WTC11 (cell line): ENCODE data around the gene SERPINB8.

Source experiments
- AFF4 ChIP-seq: sonication (generic); formaldehyde crosslinking; IDR thresholded peaks from 2 replicates; pipeline ENCODE4 v1.8.1; 2023; ENCODE audit warnings: mild to moderate bottlenecking, missing genetic modification reagents, borderline replicate concordance
- CREB1 ChIP-seq: sonication (generic); formaldehyde crosslinking; IDR thresholded peaks from 2 replicates; pipeline ENCODE4 v1.8.0; 2023; ENCODE audit warnings: mild to moderate bottlenecking, missing genetic modification reagents
- CTCF ChIP-seq: fragments of 200-600 bp; IDR thresholded peaks from 2 replicates; pipeline ENCODE4 v1.8.0; 2022; ENCODE audit warnings: antibody characterized with exemption
- ESRRA ChIP-seq: sonication (generic); formaldehyde crosslinking; IDR thresholded peaks from 2 replicates; pipeline ENCODE4 v1.8.1; 2022; ENCODE audit warnings: mild to moderate bottlenecking, missing genetic modification reagents, borderline replicate concordance
- GABPB1 ChIP-seq: sonication (generic); formaldehyde crosslinking; IDR thresholded peaks from 2 replicates; pipeline ENCODE4 v1.8.1; 2023; ENCODE audit warnings: mild to moderate bottlenecking, missing genetic modification reagents
- HMGXB4 ChIP-seq: sonication (generic); formaldehyde crosslinking; IDR thresholded peaks from 2 replicates; pipeline ENCODE4 v1.8.1; 2023; ENCODE audit warnings: mild to moderate bottlenecking, moderate library complexity, missing genetic modification reagents
- JUN ChIP-seq: sonication (generic); formaldehyde crosslinking; IDR thresholded peaks from 2 replicates; pipeline ENCODE4 v1.8.0; 2023; ENCODE audit warnings: mild to moderate bottlenecking, missing genetic modification reagents
- MAX ChIP-seq: sonication (generic); formaldehyde crosslinking; IDR thresholded peaks from 2 replicates; pipeline ENCODE4 v1.8.0; 2022; ENCODE audit warnings: mild to moderate bottlenecking, missing genetic modification reagents
- NR1H2 ChIP-seq: sonication (generic); formaldehyde crosslinking; IDR thresholded peaks from 2 replicates; pipeline ENCODE4 v1.9.0; 2021; ENCODE audit warnings: mild to moderate bottlenecking, moderate library complexity, missing genetic modification reagents
- TF ChIP-seq, protein P1 (sequence below): sonication (generic); formaldehyde crosslinking; IDR thresholded peaks from 2 replicates; pipeline ENCODE4 v1.8.0; 2023; ENCODE audit warnings: mild to moderate bottlenecking, missing genetic modification reagents
- TF ChIP-seq, protein P2 (sequence below): sonication (generic); formaldehyde crosslinking; conservative IDR thresholded peaks from 2 replicates; pipeline ENCODE4 v1.8.1; 2022; ENCODE audit warnings: mild to moderate bottlenecking, missing genetic modification reagents
- TF ChIP-seq, protein P3 (sequence below): sonication (generic); formaldehyde crosslinking; IDR thresholded peaks from 2 replicates; pipeline ENCODE4 v1.8.1; 2022; ENCODE audit warnings: low read depth, mild to moderate bottlenecking, moderate library complexity, missing genetic modification reagents, borderline replicate concordance

- TF ChIP-seq CREB1 (CRISPR knock-in tag) (no peak), CTCF (no peak), ESRRA (CRISPR knock-in tag) (no peak), MAX (CRISPR knock-in tag) (no peak), AFF4 (CRISPR knock-in tag) (no peak), JUN (no peak), NR1H2 (CRISPR knock-in tag) (no peak), HMGXB4 (CRISPR knock-in tag) (no peak), GABPB1 (no peak)
- TF ChIP-seq, protein P1, sequence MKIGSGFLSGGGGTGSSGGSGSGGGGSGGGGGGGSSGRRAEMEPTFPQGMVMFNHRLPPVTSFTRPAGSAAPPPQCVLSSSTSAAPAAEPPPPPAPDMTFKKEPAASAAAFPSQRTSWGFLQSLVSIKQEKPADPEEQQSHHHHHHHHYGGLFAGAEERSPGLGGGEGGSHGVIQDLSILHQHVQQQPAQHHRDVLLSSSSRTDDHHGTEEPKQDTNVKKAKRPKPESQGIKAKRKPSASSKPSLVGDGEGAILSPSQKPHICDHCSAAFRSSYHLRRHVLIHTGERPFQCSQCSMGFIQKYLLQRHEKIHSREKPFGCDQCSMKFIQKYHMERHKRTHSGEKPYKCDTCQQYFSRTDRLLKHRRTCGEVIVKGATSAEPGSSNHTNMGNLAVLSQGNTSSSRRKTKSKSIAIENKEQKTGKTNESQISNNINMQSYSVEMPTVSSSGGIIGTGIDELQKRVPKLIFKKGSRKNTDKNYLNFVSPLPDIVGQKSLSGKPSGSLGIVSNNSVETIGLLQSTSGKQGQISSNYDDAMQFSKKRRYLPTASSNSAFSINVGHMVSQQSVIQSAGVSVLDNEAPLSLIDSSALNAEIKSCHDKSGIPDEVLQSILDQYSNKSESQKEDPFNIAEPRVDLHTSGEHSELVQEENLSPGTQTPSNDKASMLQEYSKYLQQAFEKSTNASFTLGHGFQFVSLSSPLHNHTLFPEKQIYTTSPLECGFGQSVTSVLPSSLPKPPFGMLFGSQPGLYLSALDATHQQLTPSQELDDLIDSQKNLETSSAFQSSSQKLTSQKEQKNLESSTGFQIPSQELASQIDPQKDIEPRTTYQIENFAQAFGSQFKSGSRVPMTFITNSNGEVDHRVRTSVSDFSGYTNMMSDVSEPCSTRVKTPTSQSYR = no peak
- TF ChIP-seq, protein P2, sequence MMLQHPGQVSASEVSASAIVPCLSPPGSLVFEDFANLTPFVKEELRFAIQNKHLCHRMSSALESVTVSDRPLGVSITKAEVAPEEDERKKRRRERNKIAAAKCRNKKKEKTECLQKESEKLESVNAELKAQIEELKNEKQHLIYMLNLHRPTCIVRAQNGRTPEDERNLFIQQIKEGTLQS (CRISPR knock-in tag) = no peak
- TF ChIP-seq, protein P3, sequence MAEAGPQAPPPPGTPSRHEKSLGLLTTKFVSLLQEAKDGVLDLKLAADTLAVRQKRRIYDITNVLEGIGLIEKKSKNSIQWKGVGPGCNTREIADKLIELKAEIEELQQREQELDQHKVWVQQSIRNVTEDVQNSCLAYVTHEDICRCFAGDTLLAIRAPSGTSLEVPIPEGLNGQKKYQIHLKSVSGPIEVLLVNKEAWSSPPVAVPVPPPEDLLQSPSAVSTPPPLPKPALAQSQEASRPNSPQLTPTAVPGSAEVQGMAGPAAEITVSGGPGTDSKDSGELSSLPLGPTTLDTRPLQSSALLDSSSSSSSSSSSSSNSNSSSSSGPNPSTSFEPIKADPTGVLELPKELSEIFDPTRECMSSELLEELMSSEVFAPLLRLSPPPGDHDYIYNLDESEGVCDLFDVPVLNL (CRISPR knock-in tag) = no peak
These were observed 7.2 kb downstream of the SERPINB8 start for GRCh38 chr18:63977040-63977439.
